T-helper 17 cell (primary cell): ENCODE measurements around the gene SERINC5. TPM values are rescaled to one million over a fixed set of nuclear protein-coding genes. Genes with fewer than 3 reads are reported as not detected.
"Not testable (repeated sequence)": the region's sequence is repeated elsewhere in the genome, so short reads cannot be mapped to it uniquely, and the experiment has no call there.

Source experiments
- ATAC-seq: fragments of 150-1000 bp; cut with Tn5 transposase; 2 replicates; pipeline ENCODE4 v1.10.0; 2021; ENCODE audit warnings: mild to moderate bottlenecking, moderate library complexity
- DNase-seq, 3 donors: peaks; one replicate each; pipeline versions ENCODE4 v3.0.0 to v3.0.0-alpha.2; 2020 to 2021
- H3K9me3 ChIP-seq: one replicate; pipeline ENCODE4 v1.7.0; 2013; ENCODE audit warnings: low read length, mild to moderate bottlenecking; ENCODE audit not compliant: control insufficient read depth, poor library complexity, severe bottlenecking
- H3K27ac Mint-ChIP-seq: one replicate; pipeline ENCODE4 v1.8.0; 2022; ENCODE audit warnings: mild to moderate bottlenecking, moderate library complexity, mixed read lengths
- H3K27me3 Mint-ChIP-seq: one replicate; pipeline ENCODE4 v1.8.0; 2022; ENCODE audit warnings: mixed read lengths
- H3K36me3 Mint-ChIP-seq: one replicate; pipeline ENCODE4 v1.8.0; 2022; ENCODE audit warnings: low read depth, mixed read lengths
- H3K4me1 Mint-ChIP-seq: one replicate; pipeline ENCODE4 v1.8.0; 2022; ENCODE audit warnings: mild to moderate bottlenecking, mixed read lengths
- H3K4me3 Mint-ChIP-seq: one replicate; pipeline ENCODE4 v1.8.0; 2022; ENCODE audit warnings: mild to moderate bottlenecking, moderate library complexity, mixed read lengths
- total RNA-seq, 4 donors: library from RNA in 2 of 4; stranded (reverse) in 2 of 4; gene quantifications; one replicate each; pipeline ENCODE4 v1.2.3 and lab custom pipeline; 2022 to 2026

SERINC5 gene
- total RNA-seq, 2 donors from 2014 or later = 118 to 119 TPM

DNA sequence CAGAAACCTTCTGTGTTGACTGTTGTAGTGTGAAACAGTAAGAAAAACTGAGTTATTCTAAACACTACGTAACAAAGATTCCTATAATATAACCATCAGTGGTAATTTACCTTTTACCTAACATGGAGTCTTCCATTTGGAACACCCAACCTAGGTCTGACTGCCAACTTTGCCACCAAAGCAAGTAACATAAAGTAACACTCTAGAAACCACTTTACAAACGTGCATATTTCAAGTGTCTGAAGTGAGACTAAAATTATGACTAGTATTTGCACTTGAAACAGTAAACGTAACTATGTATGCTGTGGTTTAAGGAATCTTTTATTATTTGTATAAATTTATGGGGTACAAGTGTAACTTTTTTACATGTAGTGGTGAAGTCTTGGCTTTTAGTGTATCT lies 95.6 kb downstream of the SERINC5 start:
- ATAC-seq = no peak
- Mint-ChIP-seq H3K4me1 (peaks cover 21% of the 10 kb centered on the region), H3K27me3 (no peaks in the 10 kb centered on the region), H3K36me3 (peaks cover 17% of the 10 kb centered on the region), H3K27ac (peak overlapping the region; percentile 71), H3K4me3 (no peak overlapping the region)
- DNase-seq = no peak
- no peaks in the 10 kb centered on the region for H3K9me3 ChIP-seq

DNA sequence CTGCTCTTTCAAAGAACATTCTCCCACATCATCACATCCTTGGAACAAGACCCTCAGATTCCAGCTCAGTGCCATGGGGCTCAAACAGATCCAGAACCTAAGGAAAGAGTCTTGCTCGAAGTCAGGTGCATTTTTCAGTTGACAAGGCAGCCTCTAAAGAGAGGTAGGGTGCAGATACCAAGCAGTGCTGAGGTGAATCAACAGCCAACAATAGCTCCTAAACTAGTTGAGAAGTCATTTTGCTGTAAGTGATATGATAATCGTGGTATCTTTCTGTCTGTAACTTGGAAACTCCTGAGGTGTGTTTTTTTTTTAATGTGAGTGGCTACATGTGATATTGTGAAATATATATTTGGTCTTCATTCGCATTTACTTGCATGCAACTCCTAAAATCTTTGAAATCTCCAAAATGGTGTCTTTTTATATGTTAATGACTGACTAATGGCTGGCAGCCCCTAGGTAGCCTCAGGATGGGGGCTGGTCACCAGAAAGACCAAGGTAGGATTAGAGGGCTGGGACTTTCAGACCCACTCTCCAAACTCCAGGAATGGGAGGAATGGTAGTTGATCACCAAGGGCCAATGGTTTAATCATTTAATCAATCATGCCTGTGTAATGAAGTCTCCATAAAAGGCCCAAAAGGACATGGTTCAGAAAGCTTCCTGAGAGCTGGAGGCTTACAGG lies 96.6 kb downstream of the SERINC5 start:
- no peak for DNase-seq
- Mint-ChIP-seq H3K27me3 (no peaks in the 10 kb centered on the region), H3K36me3 (peaks cover 17% of the 10 kb centered on the region), H3K4me1 (peaks cover 20% of the 10 kb centered on the region), H3K4me3 (no peak overlapping the region), H3K27ac (peak overlapping the region; percentile 71)
- no peak for ATAC-seq
- no peaks in the 10 kb centered on the region for H3K9me3 ChIP-seq

DNA sequence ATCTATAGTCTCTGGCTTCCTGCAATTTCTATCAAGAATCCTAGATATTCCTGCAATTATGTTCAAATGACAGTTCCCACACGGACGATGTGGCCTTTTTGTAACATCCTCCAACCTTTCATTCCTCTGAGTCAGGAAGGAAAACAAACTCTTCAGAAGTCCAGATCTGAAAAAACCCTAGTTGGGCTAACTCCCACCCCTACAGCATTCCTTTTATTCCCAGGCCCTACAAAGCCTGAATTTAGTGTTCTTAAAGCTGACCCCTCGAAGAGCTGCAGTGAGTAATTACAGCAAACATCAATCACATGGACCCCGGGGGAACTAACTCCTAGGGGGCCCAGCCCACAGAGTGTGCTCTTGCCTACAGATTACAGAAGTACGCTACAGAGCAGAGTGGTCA lies 99.7 kb downstream of the SERINC5 start:
- no peaks in the 10 kb centered on the region for H3K9me3 ChIP-seq
- DNase-seq (no peak), ATAC-seq (no peak)
- Mint-ChIP-seq H3K4me3 (no peak overlapping the region), H3K27me3 (no peaks in the 10 kb centered on the region), H3K27ac (peak overlapping the region; percentile 90), H3K4me1 (peaks cover 36% of the 10 kb centered on the region), H3K36me3 (peaks cover 5% of the 10 kb centered on the region)

DNA sequence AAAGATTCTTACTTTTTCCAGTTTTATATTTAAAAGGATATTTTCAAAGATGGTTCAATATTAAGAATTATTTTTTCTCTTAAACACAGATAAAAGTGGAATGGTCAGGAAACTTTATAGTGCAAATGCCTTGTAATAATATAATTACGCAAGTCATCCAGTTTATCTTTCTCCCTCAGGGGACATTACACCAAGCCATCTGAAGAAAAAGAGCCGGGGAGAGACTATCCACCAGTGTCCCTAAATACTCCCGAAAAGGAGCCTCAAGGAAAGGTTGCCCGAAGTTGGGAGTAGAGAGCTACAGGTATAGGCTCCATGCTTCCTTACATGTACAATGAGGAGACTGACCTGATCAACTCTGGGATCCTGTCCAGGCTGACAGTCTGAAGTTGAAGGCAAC lies 101.1 kb downstream of the SERINC5 start:
- Mint-ChIP-seq H3K36me3 (peaks cover 10% of the 10 kb centered on the region), H3K27ac (peak overlapping the region; percentile 90), H3K4me1 (peaks cover 48% of the 10 kb centered on the region), H3K4me3 (no peak overlapping the region), H3K27me3 (no peaks in the 10 kb centered on the region)
- no peaks in the 10 kb centered on the region for H3K9me3 ChIP-seq
- no peak for DNase-seq
- ATAC-seq = no peak

DNA sequence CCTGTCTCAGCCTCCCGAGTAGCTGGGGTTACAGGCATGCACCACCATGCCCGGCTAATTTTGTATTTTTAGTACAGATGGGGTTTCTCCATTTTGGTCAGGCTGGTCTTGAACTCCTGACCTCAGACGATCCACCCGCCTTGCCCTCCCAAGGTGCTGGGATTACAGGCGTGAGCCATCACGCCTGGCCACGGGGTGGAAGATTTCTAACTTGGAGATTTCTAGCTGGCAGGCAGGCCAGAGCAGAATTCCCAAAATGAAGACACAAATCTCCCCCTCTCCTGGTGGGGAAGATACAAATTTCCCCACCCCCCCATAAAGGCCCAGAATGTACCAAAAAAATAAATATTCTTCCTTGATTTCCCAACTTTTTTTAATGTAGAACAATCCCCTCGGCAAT lies 101.6 kb downstream of the SERINC5 start:
- DNase-seq, H3K27me3 Mint-ChIP-seq, ATAC-seq, H3K4me3 Mint-ChIP-seq, H3K9me3 ChIP-seq: not testable (repeated sequence)
- Mint-ChIP-seq H3K27ac (peak overlapping the region; percentile 90), H3K4me1 (peaks cover 51% of the 10 kb centered on the region), H3K36me3 (peaks cover 11% of the 10 kb centered on the region)

DNA sequence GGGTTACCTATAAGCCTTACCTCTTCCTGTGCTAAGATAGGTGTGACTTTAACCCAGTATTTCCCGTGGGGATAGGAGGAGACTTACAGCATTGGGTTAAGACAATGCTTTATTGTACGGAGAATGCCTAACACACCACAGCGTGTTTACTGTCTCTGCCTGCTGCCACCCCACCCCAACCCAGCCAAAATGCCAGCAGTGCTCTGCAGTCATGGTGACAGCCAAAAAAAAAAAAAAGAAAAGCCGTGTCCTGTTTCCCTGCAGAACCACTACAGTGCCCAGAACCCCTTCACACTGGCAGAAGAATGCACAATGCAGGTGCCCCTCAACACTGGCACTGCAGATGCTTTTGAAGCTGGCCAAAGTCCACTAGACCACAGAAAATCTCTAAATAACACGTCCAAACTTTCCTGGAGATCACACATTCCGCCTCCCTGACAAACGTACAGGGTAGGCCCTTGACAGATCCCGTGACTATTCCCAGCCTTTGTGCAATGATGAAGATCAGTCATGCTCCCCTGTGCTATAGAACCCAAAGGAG lies 102.2 kb downstream of the SERINC5 start:
- peak overlapping the region; percentile 90 for H3K27ac Mint-ChIP-seq
- no peaks in the 10 kb centered on the region for H3K9me3 ChIP-seq
- H3K4me1 Mint-ChIP-seq = peaks cover 51% of the 10 kb centered on the region
- peak overlapping the region; percentile 50 for H3K4me3 Mint-ChIP-seq
- no peak for DNase-seq
- H3K36me3 Mint-ChIP-seq = peaks cover 12% of the 10 kb centered on the region
- H3K27me3 Mint-ChIP-seq = no peaks in the 10 kb centered on the region
- ATAC-seq = peak; percentile 65

DNA sequence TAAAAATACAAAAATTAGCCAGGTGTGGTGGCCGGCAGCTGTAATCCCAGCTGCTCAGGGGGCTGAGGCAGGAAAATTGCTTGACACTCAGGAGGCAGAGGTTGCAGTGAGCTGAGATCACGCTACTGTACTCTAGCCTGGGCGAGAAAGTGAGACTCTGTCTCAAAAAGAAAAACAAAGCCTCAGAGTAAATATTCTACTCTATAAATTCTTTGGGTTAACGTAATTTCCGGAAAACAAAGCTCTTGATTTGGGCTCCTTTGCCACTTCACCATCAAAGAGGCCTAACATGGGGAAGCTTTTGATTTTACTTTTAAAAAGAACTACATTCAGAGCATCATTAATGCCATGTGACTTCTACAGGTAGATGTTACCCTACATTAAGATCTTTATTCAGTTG lies 103.1 kb downstream of the SERINC5 start:
- H3K36me3 Mint-ChIP-seq = peaks cover 12% of the 10 kb centered on the region
- peaks cover 52% of the 10 kb centered on the region for H3K4me1 Mint-ChIP-seq
- DNase-seq (no peak), ATAC-seq (peak; percentile 79)
- no peaks in the 10 kb centered on the region for H3K9me3 ChIP-seq
- peak overlapping the region; percentile 56 for H3K4me3 Mint-ChIP-seq
- no peaks in the 10 kb centered on the region for H3K27me3 Mint-ChIP-seq
- H3K27ac Mint-ChIP-seq = peak overlapping the region; percentile 90

DNA sequence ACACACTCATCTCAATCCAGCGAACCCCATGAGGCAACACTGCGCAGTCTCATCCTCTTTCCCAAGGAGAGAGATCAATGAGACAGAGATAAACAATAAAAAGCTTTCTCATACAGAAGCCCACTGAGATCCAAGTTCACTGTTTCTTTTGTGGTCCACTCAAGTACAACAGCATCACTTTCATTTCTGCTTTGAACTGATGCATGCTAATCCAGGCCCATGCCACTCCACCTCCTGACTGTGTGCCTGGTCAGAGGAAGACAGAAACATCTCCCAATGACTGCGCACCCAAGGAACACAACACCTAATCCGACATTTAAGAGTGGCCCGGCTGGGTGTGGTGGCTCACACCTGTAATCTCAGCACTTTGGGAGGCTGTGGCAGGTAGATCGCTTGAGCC lies 104.0 kb downstream of the SERINC5 start:
- Mint-ChIP-seq H3K27me3 (no peaks in the 10 kb centered on the region), H3K27ac (peak overlapping the region; percentile 90), H3K36me3 (peaks cover 13% of the 10 kb centered on the region), H3K4me3 (no peak overlapping the region), H3K4me1 (peaks cover 53% of the 10 kb centered on the region)
- DNase-seq (no peak), ATAC-seq (no peak)
- H3K9me3 ChIP-seq = no peaks in the 10 kb centered on the region

DNA sequence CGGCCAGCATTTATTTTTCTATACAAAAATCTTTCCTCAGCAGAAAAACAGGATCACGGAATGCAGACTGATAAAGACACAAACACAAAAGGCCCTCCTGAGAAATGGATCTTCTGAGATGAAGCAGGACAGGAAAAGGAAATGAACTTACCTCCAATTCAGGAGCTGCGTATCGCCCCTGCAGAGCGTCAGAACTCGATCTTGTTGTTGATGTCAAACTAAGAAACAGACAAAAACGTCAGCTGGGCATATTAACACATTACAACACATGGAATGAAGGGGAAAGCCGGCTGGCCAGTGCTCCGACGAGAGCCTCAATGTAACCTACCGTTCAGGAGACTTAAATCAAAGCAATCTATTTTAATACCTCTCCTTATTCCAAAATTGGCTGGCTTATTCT lies 105.1 kb downstream of the SERINC5 start:
- Mint-ChIP-seq H3K4me1 (peaks cover 55% of the 10 kb centered on the region), H3K36me3 (peaks cover 18% of the 10 kb centered on the region), H3K4me3 (no peak overlapping the region), H3K27me3 (no peaks in the 10 kb centered on the region), H3K27ac (peak overlapping the region; percentile 90)
- DNase-seq (no peak), ATAC-seq (no peak)
- H3K9me3 ChIP-seq = no peaks in the 10 kb centered on the region

DNA sequence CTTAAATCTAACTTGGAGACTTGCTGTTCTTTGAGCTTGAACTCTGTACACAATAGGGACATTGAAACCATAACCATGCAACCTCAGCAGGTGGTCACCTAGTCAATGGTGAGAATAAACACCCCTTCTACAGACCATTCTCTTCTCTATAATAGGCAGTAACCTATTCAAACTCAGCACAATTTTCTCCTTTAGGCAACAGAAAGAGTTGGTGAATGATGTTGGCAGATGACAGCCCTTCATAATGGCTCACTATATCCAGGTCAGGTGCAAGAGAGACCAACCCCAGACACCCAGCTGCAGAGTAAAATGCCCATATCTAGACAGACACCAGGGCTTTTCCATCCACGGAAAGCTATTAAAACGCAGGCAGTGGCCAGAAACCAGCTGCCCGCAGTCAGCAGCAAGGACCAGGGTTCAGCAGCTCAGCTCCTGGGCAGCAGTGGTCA lies 106.7 kb downstream of the SERINC5 start:
- peak overlapping the region; percentile 90 for H3K27ac Mint-ChIP-seq
- peaks cover 21% of the 10 kb centered on the region for H3K36me3 Mint-ChIP-seq
- DNase-seq (no peak), ATAC-seq (no peak)
- no peak overlapping the region for H3K4me3 Mint-ChIP-seq
- H3K9me3 ChIP-seq = no peaks in the 10 kb centered on the region
- peaks cover 55% of the 10 kb centered on the region for H3K4me1 Mint-ChIP-seq
- H3K27me3 Mint-ChIP-seq = no peaks in the 10 kb centered on the region

DNA sequence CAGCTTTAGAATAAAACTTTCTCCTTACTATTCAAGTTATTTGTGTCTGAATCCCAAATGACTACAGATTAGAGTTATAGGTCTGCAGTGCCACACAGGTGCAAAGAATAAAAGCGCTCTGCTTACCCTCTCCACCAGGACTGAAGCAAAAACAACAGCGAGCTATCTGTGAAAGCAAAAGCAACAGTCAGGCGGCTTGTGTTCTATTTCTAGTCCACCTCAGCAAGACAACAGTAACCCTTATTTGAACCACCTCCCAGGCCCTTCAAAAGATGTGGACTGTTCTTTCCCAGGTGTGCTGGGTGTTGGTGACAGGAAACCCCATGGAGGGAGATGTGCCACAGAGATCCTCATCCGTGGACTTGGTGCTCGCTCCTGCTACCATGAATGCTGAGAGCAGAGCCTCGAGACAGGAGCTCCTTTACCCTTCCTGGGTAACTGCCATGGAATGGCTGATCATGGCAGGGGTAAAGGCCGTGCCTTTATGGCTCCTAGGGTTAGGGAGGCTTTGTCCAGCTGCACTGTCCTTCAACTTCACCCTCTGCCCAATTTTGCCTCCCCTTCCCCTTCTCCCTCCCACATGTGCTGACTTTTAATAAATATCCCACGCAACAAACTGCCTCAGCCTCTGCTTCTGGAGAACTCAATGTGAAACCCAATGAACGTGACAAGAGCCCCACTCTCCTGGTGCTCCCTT lies 108.6 kb downstream of the SERINC5 start:
- peak overlapping the region; percentile 60 for H3K27ac Mint-ChIP-seq
- ATAC-seq (no peak), DNase-seq (no peak)
- no peak overlapping the region for H3K4me3 Mint-ChIP-seq
- no peaks in the 10 kb centered on the region for H3K27me3 Mint-ChIP-seq
- H3K9me3 ChIP-seq = no peaks in the 10 kb centered on the region
- peaks cover 27% of the 10 kb centered on the region for H3K36me3 Mint-ChIP-seq
- H3K4me1 Mint-ChIP-seq = peaks cover 55% of the 10 kb centered on the region

DNA sequence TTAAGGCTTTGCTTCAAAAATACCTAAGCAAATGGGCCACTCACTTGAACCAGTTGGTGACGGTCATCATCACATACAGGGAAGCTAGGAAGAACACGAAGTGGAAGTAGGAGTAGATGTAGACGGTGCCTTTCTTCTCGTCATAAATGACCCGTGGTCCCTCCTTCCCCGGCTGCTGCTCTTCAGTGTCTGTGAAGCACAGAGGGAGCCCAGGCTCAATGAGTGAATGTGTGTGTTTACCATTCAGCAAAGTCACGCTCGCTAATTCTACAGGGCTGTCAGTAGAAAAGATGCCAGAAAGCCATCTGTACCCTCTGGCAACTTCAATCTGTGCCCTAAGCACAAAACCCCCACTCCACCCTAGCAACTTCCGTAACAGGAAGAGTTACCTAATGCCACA lies 109.8 kb downstream of the SERINC5 start:
- no peak for ATAC-seq
- Mint-ChIP-seq H3K4me1 (peaks cover 61% of the 10 kb centered on the region), H3K36me3 (peaks cover 27% of the 10 kb centered on the region), H3K27ac (peak overlapping the region; percentile 60), H3K27me3 (no peaks in the 10 kb centered on the region), H3K4me3 (no peak overlapping the region)
- H3K9me3 ChIP-seq = no peaks in the 10 kb centered on the region
- DNase-seq = no peak

DNA sequence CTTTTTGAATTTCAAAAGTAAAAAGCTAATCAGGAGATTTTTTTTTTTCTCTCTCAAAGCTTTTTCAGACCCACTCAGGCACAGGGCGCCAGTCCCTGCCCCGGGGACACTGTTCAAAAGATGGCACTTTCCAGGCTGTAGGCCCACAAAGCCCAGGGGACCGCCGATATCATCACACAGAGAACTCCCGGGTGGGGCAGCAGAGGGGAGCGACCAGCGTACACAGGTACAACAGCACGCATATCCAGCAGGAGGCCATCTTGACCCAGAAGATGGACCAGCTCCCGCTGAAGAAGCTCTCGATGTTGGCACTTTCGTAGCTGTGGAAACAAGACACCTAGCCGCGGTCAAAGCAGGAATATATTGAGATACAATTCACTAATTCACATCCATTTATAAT lies 112.4 kb downstream of the SERINC5 start:
- H3K9me3 ChIP-seq = no peaks in the 10 kb centered on the region
- Mint-ChIP-seq H3K4me3 (no peak overlapping the region), H3K27me3 (no peaks in the 10 kb centered on the region), H3K4me1 (peaks cover 64% of the 10 kb centered on the region), H3K27ac (peak overlapping the region; percentile 99), H3K36me3 (peaks cover 18% of the 10 kb centered on the region)
- DNase-seq (no peak), ATAC-seq (no peak)
